Peyer's patch (tissue), 4 donors: ENCODE data around the gene CROCC.

Source experiments
- POLR2A ChIP-seq, 2 donors: fragments of 450-650 bp; IDR thresholded peaks; one replicate each; pipeline ENCODE4 v1.5.1; 2017; ENCODE audit warnings: antibody characterized with exemption in 2 of 2, mild to moderate bottlenecking in 2 of 2, moderate library complexity in 2 of 2
- TF ChIP-seq, protein P1 (sequence below), 6 experiments: fragments of 450-650 bp in 4 of 6; fragments of 200-600 bp in 2 of 6; sonication (generic) in 1 of 6; IDR thresholded peaks; one replicate each; pipeline ENCODE4 v1.5.1; 2017 to 2019; ENCODE audit warnings: antibody characterized with exemption in 6 of 6, mild to moderate bottlenecking in 3 of 6, moderate library complexity in 1 of 6

DNA sequence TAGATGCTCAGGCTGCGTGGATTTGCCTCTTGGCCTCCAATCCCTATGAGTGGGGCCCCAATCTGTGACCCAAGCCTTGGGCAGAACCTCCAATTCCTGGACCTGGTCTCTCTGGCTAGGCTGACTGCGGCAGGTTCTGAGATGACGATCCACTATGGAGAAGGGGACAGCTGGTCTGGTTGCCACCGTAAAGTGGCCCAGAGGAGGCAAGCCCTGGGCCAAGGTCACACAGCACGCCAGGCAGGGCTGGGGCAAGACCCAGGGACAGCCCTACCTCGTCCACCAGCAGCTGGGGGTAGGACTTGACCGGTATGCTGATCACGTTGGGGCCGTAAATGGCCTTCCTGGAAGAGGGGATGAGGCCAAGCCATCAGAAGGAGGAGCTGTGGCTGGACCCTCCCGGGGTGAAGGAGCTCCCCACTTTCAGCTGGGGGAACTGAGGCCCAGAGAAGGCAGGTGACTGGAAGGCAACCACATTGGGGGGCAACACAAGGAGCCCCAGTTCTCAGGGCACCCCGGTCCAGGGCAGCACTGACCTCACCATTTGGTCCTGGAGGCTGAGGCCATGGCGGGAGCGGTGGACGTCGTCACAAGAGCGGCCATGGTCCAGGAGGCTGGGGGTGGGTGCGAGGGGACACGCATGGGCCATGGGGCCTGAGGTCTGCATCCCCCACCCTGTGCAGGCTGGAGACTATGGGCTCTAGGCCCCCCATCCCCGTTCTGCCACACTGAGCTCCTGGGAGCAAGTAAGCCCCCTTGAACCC, 80.2 kb downstream of the CROCC start:
- TF ChIP-seq, protein P1, sequence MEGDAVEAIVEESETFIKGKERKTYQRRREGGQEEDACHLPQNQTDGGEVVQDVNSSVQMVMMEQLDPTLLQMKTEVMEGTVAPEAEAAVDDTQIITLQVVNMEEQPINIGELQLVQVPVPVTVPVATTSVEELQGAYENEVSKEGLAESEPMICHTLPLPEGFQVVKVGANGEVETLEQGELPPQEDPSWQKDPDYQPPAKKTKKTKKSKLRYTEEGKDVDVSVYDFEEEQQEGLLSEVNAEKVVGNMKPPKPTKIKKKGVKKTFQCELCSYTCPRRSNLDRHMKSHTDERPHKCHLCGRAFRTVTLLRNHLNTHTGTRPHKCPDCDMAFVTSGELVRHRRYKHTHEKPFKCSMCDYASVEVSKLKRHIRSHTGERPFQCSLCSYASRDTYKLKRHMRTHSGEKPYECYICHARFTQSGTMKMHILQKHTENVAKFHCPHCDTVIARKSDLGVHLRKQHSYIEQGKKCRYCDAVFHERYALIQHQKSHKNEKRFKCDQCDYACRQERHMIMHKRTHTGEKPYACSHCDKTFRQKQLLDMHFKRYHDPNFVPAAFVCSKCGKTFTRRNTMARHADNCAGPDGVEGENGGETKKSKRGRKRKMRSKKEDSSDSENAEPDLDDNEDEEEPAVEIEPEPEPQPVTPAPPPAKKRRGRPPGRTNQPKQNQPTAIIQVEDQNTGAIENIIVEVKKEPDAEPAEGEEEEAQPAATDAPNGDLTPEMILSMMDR (IDR thresholded peaks at IDR 0.05) = no peak
- TF ChIP-seq POLR2A (IDR thresholded peaks at IDR 0.05) = no peak
